ENCODE data around the gene MRPS18C.

- TF ChIP-seq GATA2 (IDR thresholded peaks at IDR 0.05; ENCODE audit: low read depth, low read length) (no peak), GATA3 (IDR thresholded peaks at IDR 0.05; ENCODE audit: low read depth, low read length) (no peak)
These were observed at the start of gene MRPS18C, which contains the start of gene HELQ for GRCh38 chr4:83455281-83456183.
